WTC11 (cell line): ENCODE results near the gene CROCC. TPM values are rescaled to one million over a fixed set of nuclear protein-coding genes. Genes with fewer than 3 reads are reported as not detected.

Source experiments
- ATAC-seq: fragments of 200-7000 bp; cut with Tn5 transposase; 2 replicates; pipeline ENCODE4 v1.10.0; 2021; ENCODE audit warnings: mild to moderate bottlenecking, moderate library complexity
- CTCF ChIA-PET: fragments of 300-600 bp; sonication (Branson Sonifier 250); formaldehyde crosslinking; loops from one replicate; lab custom pipeline; 2021; ENCODE audit warnings: antibody characterized with exemption; lab: Charles Lee
- POLR2A ChIA-PET: fragments of 350-600 bp; sonication (Branson Sonifier 250); formaldehyde crosslinking; loops from one replicate; lab custom pipeline; 2021; ENCODE audit warnings: antibody characterized with exemption; lab: Charles Lee
- DNase-seq: peaks from one replicate; pipeline ENCODE4 v3.0.0; 2021; ENCODE audit warnings: low spot score
- H3K27ac Mint-ChIP-seq: 2 replicates; pipeline ENCODE4 v1.8.0; 2021; ENCODE audit warnings: mixed read lengths
- H3K27me3 Mint-ChIP-seq: 2 replicates; pipeline ENCODE4 v1.8.0; 2021; ENCODE audit warnings: low read depth, mild to moderate bottlenecking, moderate library complexity, mixed read lengths
- H3K36me3 Mint-ChIP-seq: 2 replicates; pipeline ENCODE4 v1.8.0; 2021; ENCODE audit warnings: mixed read lengths
- H3K4me1 Mint-ChIP-seq: 2 replicates; pipeline ENCODE4 v1.8.0; 2022; ENCODE audit warnings: mixed read lengths
- H3K4me3 Mint-ChIP-seq: 2 replicates; pipeline ENCODE4 v1.8.0; 2021; ENCODE audit warnings: mild to moderate bottlenecking, moderate library complexity, mixed read lengths
- H3K9me3 Mint-ChIP-seq: 2 replicates; pipeline ENCODE4 v1.8.0; 2021; ENCODE audit warnings: mixed read lengths
- ATF1 ChIP-seq: sonication (generic); formaldehyde crosslinking; IDR thresholded peaks from 2 replicates; pipeline ENCODE4 v1.8.1; 2023; ENCODE audit warnings: mild to moderate bottlenecking, moderate library complexity, missing genetic modification reagents
- FOXP1 ChIP-seq: sonication (generic); formaldehyde crosslinking; IDR thresholded peaks from 2 replicates; pipeline ENCODE4 v1.8.0; 2022; ENCODE audit warnings: missing genetic modification reagents, mild to moderate bottlenecking, moderate library complexity, borderline replicate concordance
- GTF2I ChIP-seq: fragments of 250-450 bp; sonication (Bioruptor Pico); conservative IDR thresholded peaks from 2 replicates; pipeline ENCODE4 v1.4.0; 2021; ENCODE audit warnings: mild to moderate bottlenecking
- IRF2 ChIP-seq: sonication (generic); formaldehyde crosslinking; IDR thresholded peaks from 2 replicates; pipeline ENCODE4 v1.8.0; 2022; ENCODE audit warnings: low read depth, missing genetic modification reagents, borderline replicate concordance
- KAT7 ChIP-seq: sonication (generic); formaldehyde crosslinking; IDR thresholded peaks from 2 replicates; pipeline ENCODE4 v1.8.1; 2023; ENCODE audit warnings: missing genetic modification reagents, mild to moderate bottlenecking, borderline replicate concordance
- NFE2L1 ChIP-seq: sonication (generic); formaldehyde crosslinking; IDR thresholded peaks from 2 replicates; pipeline ENCODE4 v1.8.1; 2023; ENCODE audit warnings: missing genetic modification reagents
- NR2C2 ChIP-seq: sonication (generic); formaldehyde crosslinking; IDR thresholded peaks from 2 replicates; pipeline ENCODE4 v1.8.0; 2022; ENCODE audit warnings: mild to moderate bottlenecking, missing genetic modification reagents
- NR3C1 ChIP-seq: sonication (generic); formaldehyde crosslinking; conservative IDR thresholded peaks from 2 replicates; pipeline ENCODE4 v1.8.1; 2023; ENCODE audit warnings: low read depth, mild to moderate bottlenecking, missing genetic modification reagents
- OVOL2 ChIP-seq: fragments of 250-450 bp; sonication (Bioruptor Pico); IDR thresholded peaks from 2 replicates; pipeline ENCODE4 v1.9.0; 2021; ENCODE audit warnings: mild to moderate bottlenecking, borderline replicate concordance
- PRRX2 ChIP-seq: fragments of 250-450 bp; sonication (Bioruptor Pico); IDR thresholded peaks from 2 replicates; pipeline ENCODE4 v1.8.0; 2021; ENCODE audit warnings: mild to moderate bottlenecking
- RORB ChIP-seq: fragments of 250-450 bp; sonication (Bioruptor Pico); IDR thresholded peaks from 2 replicates; pipeline ENCODE4 v1.9.0; 2021; ENCODE audit warnings: mild to moderate bottlenecking
- SP1 ChIP-seq: sonication (generic); formaldehyde crosslinking; conservative IDR thresholded peaks from 2 replicates; pipeline ENCODE4 v1.8.1; 2022; ENCODE audit warnings: missing genetic modification reagents
- TCF7 ChIP-seq: sonication (generic); formaldehyde crosslinking; IDR thresholded peaks from 2 replicates; pipeline ENCODE4 v1.8.0; 2022; ENCODE audit warnings: mild to moderate bottlenecking, low read depth, missing genetic modification reagents, moderate library complexity
- TEAD4 ChIP-seq: sonication (generic); formaldehyde crosslinking; IDR thresholded peaks from 2 replicates; pipeline ENCODE4 v1.8.0; 2022; ENCODE audit warnings: mild to moderate bottlenecking, missing genetic modification reagents
- ZBTB21 ChIP-seq: sonication (generic); formaldehyde crosslinking; IDR thresholded peaks from 2 replicates; pipeline ENCODE4 v1.8.1; 2023; ENCODE audit warnings: mild to moderate bottlenecking, missing genetic modification reagents, borderline replicate concordance
- ZNF263 ChIP-seq: sonication (generic); formaldehyde crosslinking; IDR thresholded peaks from 2 replicates; pipeline ENCODE4 v1.8.1; 2022; ENCODE audit warnings: low read depth, mild to moderate bottlenecking, moderate library complexity, missing genetic modification reagents
- total RNA-seq: library from RNA; stranded (reverse); gene quantifications from 3 replicates; pipeline ENCODE4 v1.2.3, GENCODE V29; 2021
- TF ChIP-seq, protein P1 (sequence below): sonication (generic); formaldehyde crosslinking; IDR thresholded peaks from 2 replicates; pipeline ENCODE4 v1.8.1; 2023; ENCODE audit warnings: mild to moderate bottlenecking, missing genetic modification reagents, moderate library complexity
- TF ChIP-seq, protein P2 (sequence below): sonication (generic); formaldehyde crosslinking; IDR thresholded peaks from 2 replicates; pipeline ENCODE4 v1.8.0; 2023; ENCODE audit warnings: mild to moderate bottlenecking, missing genetic modification reagents
- TF ChIP-seq, protein P3 (sequence below): sonication (generic); formaldehyde crosslinking; IDR thresholded peaks from 2 replicates; pipeline ENCODE4 v1.8.1; 2023; ENCODE audit warnings: mild to moderate bottlenecking, moderate library complexity, missing genetic modification reagents
- TF ChIP-seq, protein P4 (sequence below): fragments of 250-450 bp; sonication (Bioruptor Pico); conservative IDR thresholded peaks from 2 replicates; pipeline ENCODE4 v1.9.0; 2021; ENCODE audit warnings: mild to moderate bottlenecking
- TF ChIP-seq, protein P5 (sequence below): sonication (generic); formaldehyde crosslinking; conservative IDR thresholded peaks from 2 replicates; pipeline ENCODE4 v1.8.1; 2022; ENCODE audit warnings: mild to moderate bottlenecking, missing genetic modification reagents
- TF ChIP-seq, protein P6 (sequence below): fragments of 250-450 bp; sonication (Bioruptor Pico); IDR thresholded peaks from 2 replicates; pipeline ENCODE4 v1.9.0; 2021; ENCODE audit warnings: mild to moderate bottlenecking, borderline replicate concordance

Gene CROCC
- total RNA-seq, 1 experiment from 2014 or later: 75.6 TPM

DNA sequence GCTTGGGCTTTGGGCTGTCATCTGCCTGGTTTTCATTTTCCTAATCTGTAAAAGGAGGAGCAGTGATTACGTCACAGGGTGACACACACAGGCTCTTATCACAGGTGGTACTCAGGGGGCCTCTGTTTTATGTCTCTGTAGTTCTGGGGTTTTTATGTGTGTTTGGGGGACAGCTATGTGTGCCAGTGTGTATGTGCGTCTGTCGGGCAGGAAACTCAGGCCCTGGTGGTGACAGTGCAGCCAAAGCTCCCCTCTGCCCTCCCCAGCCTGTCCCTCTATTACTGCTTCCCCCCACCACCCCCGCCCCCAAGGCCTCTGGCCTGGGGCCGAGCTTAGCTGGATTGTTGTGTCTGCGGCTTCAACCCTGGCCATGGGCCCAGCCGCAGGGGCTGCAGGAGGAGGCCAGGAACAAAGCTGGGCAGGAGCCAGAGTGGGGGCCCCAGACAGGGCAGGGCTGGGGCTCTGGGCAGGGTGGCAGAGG lies 45.4 kb downstream of the CROCC start (continued):
- TF ChIP-seq TEAD4 (CRISPR knock-in tag): no peak
- TF ChIP-seq SP1: no peak

DNA sequence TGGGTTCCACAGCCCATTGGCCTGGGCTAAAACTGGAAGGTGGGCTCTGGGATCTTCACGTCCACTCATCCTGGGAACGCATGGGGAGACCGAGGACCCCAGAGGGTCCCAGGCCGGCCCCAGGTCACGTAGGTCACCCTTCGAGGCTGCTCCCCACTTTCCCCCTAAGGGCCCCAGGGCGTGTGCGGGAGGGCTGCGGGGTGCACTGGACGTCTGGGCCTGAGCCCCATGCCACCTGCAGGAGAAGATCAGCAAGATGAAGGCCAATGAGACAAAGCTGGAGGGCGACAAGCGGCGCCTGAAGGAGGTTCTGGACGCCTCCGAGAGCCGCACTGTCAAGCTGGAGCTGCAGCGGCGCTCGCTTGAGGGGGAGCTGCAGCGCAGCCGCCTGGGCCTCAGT lies 46.2 kb downstream of the CROCC start:
- TF ChIP-seq NR3C1 (CRISPR knock-in tag) (no peak), KAT7 (CRISPR knock-in tag) (no peak), ZNF263 (CRISPR knock-in tag) (no peak), ATF1 (CRISPR knock-in tag) (no peak), TCF7 (CRISPR knock-in tag) (no peak), NR2C2 (no peak), IRF2 (CRISPR knock-in tag) (no peak), PRRX2 (no peak), NFE2L1 (no peak), FOXP1 (CRISPR knock-in tag) (no peak), OVOL2 (CRISPR knock-in tag) (no peak)
- TF ChIP-seq, protein P1, sequence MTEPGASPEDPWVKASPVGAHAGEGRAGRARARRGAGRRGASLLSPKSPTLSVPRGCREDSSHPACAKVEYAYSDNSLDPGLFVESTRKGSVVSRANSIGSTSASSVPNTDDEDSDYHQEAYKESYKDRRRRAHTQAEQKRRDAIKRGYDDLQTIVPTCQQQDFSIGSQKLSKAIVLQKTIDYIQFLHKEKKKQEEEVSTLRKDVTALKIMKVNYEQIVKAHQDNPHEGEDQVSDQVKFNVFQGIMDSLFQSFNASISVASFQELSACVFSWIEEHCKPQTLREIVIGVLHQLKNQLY (CRISPR knock-in tag): no peak
- TF ChIP-seq, protein P2, sequence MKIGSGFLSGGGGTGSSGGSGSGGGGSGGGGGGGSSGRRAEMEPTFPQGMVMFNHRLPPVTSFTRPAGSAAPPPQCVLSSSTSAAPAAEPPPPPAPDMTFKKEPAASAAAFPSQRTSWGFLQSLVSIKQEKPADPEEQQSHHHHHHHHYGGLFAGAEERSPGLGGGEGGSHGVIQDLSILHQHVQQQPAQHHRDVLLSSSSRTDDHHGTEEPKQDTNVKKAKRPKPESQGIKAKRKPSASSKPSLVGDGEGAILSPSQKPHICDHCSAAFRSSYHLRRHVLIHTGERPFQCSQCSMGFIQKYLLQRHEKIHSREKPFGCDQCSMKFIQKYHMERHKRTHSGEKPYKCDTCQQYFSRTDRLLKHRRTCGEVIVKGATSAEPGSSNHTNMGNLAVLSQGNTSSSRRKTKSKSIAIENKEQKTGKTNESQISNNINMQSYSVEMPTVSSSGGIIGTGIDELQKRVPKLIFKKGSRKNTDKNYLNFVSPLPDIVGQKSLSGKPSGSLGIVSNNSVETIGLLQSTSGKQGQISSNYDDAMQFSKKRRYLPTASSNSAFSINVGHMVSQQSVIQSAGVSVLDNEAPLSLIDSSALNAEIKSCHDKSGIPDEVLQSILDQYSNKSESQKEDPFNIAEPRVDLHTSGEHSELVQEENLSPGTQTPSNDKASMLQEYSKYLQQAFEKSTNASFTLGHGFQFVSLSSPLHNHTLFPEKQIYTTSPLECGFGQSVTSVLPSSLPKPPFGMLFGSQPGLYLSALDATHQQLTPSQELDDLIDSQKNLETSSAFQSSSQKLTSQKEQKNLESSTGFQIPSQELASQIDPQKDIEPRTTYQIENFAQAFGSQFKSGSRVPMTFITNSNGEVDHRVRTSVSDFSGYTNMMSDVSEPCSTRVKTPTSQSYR (CRISPR knock-in tag): no peak
- TF ChIP-seq, protein P3, sequence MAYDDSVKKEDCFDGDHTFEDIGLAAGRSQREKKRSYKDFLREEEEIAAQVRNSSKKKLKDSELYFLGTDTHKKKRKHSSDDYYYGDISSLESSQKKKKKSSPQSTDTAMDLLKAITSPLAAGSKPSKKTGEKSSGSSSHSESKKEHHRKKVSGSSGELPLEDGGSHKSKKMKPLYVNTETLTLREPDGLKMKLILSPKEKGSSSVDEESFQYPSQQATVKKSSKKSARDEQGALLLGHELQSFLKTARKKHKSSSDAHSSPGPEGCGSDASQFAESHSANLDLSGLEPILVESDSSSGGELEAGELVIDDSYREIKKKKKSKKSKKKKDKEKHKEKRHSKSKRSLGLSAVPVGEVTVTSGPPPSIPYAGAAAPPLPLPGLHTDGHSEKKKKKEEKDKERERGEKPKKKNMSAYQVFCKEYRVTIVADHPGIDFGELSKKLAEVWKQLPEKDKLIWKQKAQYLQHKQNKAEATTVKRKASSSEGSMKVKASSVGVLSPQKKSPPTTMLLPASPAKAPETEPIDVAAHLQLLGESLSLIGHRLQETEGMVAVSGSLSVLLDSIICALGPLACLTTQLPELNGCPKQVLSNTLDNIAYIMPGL (CRISPR knock-in tag): no peak
- TF ChIP-seq, protein P4, sequence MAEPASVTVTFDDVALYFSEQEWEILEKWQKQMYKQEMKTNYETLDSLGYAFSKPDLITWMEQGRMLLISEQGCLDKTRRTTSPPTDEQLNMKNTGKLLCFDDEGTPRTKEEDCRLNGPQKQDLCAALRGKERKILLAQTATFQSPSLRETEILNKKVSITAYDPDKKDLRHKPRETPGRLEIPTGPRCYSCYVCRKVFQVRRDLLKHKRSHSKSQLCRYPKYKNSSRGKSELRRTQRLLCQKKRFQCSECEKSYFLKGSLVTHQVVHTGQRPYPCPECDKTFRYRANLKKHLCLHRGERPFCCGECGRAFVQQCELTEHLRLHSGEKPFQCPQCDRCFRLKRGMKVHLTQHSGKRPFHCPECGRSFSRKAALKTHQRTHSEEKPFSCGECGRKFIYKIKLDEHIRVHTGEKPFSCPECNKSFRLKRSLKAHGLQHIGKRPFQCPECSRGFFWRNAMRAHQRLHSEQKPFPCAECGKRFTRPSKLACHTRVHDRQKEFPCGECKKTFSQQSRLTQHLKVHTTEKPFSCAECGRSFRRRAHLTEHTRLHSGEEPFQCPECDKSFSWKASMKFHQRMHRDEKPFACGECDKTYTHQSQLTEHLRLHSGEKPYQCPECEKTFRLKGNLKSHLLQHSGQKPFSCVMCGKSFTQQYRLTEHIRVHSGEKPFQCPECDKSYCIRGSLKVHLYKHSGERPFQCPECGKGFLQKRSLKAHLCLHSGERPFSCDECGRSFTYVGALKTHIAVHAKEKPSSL: no peak
- TF ChIP-seq, all 79 proteins: peak for 0
- Mint-ChIP-seq H3K27ac (no peak overlapping the region), H3K4me3 (no peak overlapping the region), H3K9me3 (no peaks in the 10 kb centered on the region), H3K27me3 (no peaks in the 10 kb centered on the region), H3K36me3 (peaks cover 22% of the 10 kb centered on the region), H3K4me1 (peaks cover 13% of the 10 kb centered on the region)
- ATAC-seq (no peak), DNase-seq (no peak)
- ChIA-PET POLR2A (no interaction called here), CTCF (interaction anchor here (2.4 kb wide), 1 partner anchor 16 kb away, joined by 9 read pairs; no protein-coding TSS in a partner anchor)

DNA sequence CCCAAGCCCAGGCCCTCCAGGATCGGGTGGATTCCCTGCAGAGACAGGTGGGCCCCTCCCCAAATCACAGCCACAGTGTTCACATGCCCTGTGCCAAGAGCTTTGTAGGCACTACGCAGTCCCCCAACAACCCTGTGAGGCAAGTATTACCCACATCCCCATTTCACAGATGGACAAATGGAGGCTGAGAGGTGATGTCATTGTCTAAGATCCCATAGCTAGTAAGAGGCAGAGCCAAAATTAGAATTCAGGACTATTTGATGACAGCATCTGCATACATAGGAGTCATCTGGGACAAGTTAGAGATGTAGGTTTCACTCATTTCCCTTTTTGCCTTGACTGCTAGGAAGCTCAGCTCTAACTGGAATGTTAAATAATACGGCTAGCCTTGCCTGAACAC lies 46.6 kb downstream of the CROCC start:
- no peak overlapping the region for H3K4me3 Mint-ChIP-seq
- CTCF ChIA-PET: interaction anchor here (2.4 kb wide), 1 partner anchor 16 kb away, joined by 9 read pairs; no protein-coding TSS in a partner anchor
- peaks cover 13% of the 10 kb centered on the region for H3K4me1 Mint-ChIP-seq
- H3K36me3 Mint-ChIP-seq: peaks cover 26% of the 10 kb centered on the region
- H3K27me3 Mint-ChIP-seq: no peaks in the 10 kb centered on the region
- DNase-seq (no peak), ATAC-seq (no peak)
- H3K27ac Mint-ChIP-seq: no peak overlapping the region
- POLR2A ChIA-PET: no interaction called here
- no peaks in the 10 kb centered on the region for H3K9me3 Mint-ChIP-seq
- TF ChIP-seq, protein P5, sequence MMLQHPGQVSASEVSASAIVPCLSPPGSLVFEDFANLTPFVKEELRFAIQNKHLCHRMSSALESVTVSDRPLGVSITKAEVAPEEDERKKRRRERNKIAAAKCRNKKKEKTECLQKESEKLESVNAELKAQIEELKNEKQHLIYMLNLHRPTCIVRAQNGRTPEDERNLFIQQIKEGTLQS (CRISPR knock-in tag): no peak
- TF ChIP-seq RORB (CRISPR knock-in tag): no peak
- no peak for TF ChIP-seq ZBTB21 (CRISPR knock-in tag)
- TF ChIP-seq, protein P6, sequence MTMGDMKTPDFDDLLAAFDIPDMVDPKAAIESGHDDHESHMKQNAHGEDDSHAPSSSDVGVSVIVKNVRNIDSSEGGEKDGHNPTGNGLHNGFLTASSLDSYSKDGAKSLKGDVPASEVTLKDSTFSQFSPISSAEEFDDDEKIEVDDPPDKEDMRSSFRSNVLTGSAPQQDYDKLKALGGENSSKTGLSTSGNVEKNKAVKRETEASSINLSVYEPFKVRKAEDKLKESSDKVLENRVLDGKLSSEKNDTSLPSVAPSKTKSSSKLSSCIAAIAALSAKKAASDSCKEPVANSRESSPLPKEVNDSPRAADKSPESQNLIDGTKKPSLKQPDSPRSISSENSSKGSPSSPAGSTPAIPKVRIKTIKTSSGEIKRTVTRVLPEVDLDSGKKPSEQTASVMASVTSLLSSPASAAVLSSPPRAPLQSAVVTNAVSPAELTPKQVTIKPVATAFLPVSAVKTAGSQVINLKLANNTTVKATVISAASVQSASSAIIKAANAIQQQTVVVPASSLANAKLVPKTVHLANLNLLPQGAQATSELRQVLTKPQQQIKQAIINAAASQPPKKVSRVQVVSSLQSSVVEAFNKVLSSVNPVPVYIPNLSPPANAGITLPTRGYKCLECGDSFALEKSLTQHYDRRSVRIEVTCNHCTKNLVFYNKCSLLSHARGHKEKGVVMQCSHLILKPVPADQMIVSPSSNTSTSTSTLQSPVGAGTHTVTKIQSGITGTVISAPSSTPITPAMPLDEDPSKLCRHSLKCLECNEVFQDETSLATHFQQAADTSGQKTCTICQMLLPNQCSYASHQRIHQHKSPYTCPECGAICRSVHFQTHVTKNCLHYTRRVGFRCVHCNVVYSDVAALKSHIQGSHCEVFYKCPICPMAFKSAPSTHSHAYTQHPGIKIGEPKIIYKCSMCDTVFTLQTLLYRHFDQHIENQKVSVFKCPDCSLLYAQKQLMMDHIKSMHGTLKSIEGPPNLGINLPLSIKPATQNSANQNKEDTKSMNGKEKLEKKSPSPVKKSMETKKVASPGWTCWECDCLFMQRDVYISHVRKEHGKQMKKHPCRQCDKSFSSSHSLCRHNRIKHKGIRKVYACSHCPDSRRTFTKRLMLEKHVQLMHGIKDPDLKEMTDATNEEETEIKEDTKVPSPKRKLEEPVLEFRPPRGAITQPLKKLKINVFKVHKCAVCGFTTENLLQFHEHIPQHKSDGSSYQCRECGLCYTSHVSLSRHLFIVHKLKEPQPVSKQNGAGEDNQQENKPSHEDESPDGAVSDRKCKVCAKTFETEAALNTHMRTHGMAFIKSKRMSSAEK (CRISPR knock-in tag): no peak
- no peak for TF ChIP-seq GTF2I (CRISPR knock-in tag)
